Neural cell (in vitro differentiated cells): Measurements from ENCODE around the gene POLR2B. TPM values are rescaled to one million over a fixed set of nuclear protein-coding genes. Genes with fewer than 3 reads are reported as not detected.

Source experiments
- H2AFZ ChIP-seq: fragments of 200-600, 300-800 bp; sonication (generic), shearing (Covaris generic); 2 replicates; pipeline ENCODE4 v1.6.0; 2014; ENCODE audit warnings: low read depth, mild to moderate bottlenecking, antibody characterized with exemption, low read length, moderate library complexity
- H3F3A ChIP-seq: fragments of 200-600 bp; shearing (Covaris generic); 2 replicates; pipeline ENCODE4 v1.6.1; 2016; ENCODE audit warnings: mild to moderate bottlenecking, moderate library complexity, mixed read lengths, antibody characterized with exemption, low read length; ENCODE audit not compliant: insufficient read depth, poor library complexity, severe bottlenecking
- H3K27ac ChIP-seq: fragments of 200-600, 300-800 bp; sonication (generic), shearing (Covaris generic); 2 replicates; pipeline ENCODE4 v1.5.1; 2014; ENCODE audit warnings: mild to moderate bottlenecking, low read length, moderate library complexity
- H3K27me3 ChIP-seq: fragments of 300-800, 200-600 bp; sonication (generic), shearing (Covaris generic); 2 replicates; pipeline ENCODE4 v1.6.0; 2014; ENCODE audit warnings: mild to moderate bottlenecking, low read depth, low read length, moderate library complexity; ENCODE audit not compliant: insufficient read depth
- H3K36me3 ChIP-seq: fragments of 300-800, 200-600 bp; sonication (generic), shearing (Covaris generic); 2 replicates; pipeline ENCODE4 v1.5.1; 2014; ENCODE audit warnings: mild to moderate bottlenecking, antibody characterized with exemption, low read length, moderate library complexity; ENCODE audit not compliant: insufficient read depth
- H3K4me2 ChIP-seq: fragments of 300-800, 200-600 bp; sonication (generic), shearing (Covaris generic); 2 replicates; pipeline ENCODE4 v1.6.0; 2014; ENCODE audit warnings: mild to moderate bottlenecking, low read length
- H3K4me3 ChIP-seq: fragments of 300-800, 200-600 bp; sonication (generic), shearing (Covaris generic); 2 replicates; pipeline ENCODE4 v1.5.1; 2014; ENCODE audit warnings: mild to moderate bottlenecking, low read length, moderate library complexity
- H3K79me2 ChIP-seq: fragments of 200-600 bp; shearing (Covaris generic); replicated peaks from 2 replicates; pipeline ENCODE4 v1.6.0; 2014; ENCODE audit warnings: mild to moderate bottlenecking, low read length, moderate library complexity; ENCODE audit not compliant: insufficient read depth
- H3K9ac ChIP-seq: fragments of 300-800, 200-600 bp; sonication (generic), shearing (Covaris generic); 2 replicates; pipeline ENCODE4 v1.6.1; 2016; ENCODE audit warnings: mild to moderate bottlenecking, low read length, mixed read lengths
- H3K9me2 ChIP-seq: fragments of 200-600 bp; shearing (Covaris generic); 2 replicates; pipeline ENCODE4 v1.6.1; 2016; ENCODE audit warnings: mild to moderate bottlenecking, low read length, mixed read lengths; ENCODE audit not compliant: insufficient read depth
- H3K9me3 ChIP-seq: fragments of 200-600, 300-800 bp; sonication (generic), shearing (Covaris generic); 2 replicates; pipeline ENCODE4 v1.6.1; 2016; ENCODE audit warnings: mild to moderate bottlenecking, mixed run types, low read length, moderate library complexity, mixed read lengths
- H4K20me1 ChIP-seq: fragments of 200-600 bp; shearing (Covaris generic); 2 replicates; pipeline ENCODE4 v1.6.1; 2016; ENCODE audit warnings: mild to moderate bottlenecking, mixed run types; ENCODE audit not compliant: insufficient read depth
- EP300 ChIP-seq: fragments of 450-650 bp; conservative IDR thresholded peaks from 2 replicates; pipeline ENCODE4 v1.6.1; 2014; ENCODE audit warnings: antibody characterized with exemption, mild to moderate bottlenecking, moderate library complexity; ENCODE audit not compliant: poor library complexity, severe bottlenecking
- EZH2 ChIP-seq: fragments of 200-600, 300-800 bp; shearing (Covaris generic), sonication (generic); IDR thresholded peaks from 2 replicates; pipeline ENCODE4 v1.6.1; 2014; ENCODE audit warnings: antibody characterized with exemption, low read length, borderline replicate concordance, mild to moderate bottlenecking; ENCODE audit not compliant: insufficient read depth, poor library complexity, severe bottlenecking
- MXI1 ChIP-seq: fragments of 450-650 bp; conservative IDR thresholded peaks from 2 replicates; pipeline ENCODE4 v1.6.1; 2014; ENCODE audit warnings: antibody characterized with exemption, mild to moderate bottlenecking; ENCODE audit not compliant: poor library complexity, severe bottlenecking
- POLR2AphosphoS5 ChIP-seq: IDR thresholded peaks from 2 replicates; pipeline ENCODE4 v1.6.1; 2012
- RAD21 ChIP-seq: fragments of 450-650 bp; conservative IDR thresholded peaks from 2 replicates; pipeline ENCODE4 v1.6.1; 2014; ENCODE audit warnings: antibody characterized with exemption, mild to moderate bottlenecking, moderate library complexity
- REST ChIP-seq: IDR thresholded peaks from 2 replicates; pipeline ENCODE4 v1.6.1; 2012; ENCODE audit warnings: borderline replicate concordance
- SMC3 ChIP-seq: fragments of 450-650 bp; conservative IDR thresholded peaks from 2 replicates; pipeline ENCODE4 v1.6.1; 2014; ENCODE audit warnings: antibody characterized with exemption, mild to moderate bottlenecking, moderate library complexity; ENCODE audit not compliant: poor library complexity
- TAF1 ChIP-seq: IDR thresholded peaks from 2 replicates; pipeline ENCODE4 v1.6.1; 2012; ENCODE audit warnings: low read depth
- polyA plus RNA-seq: library from polyadenylated mRNA; depleted of rRNA; stranded (reverse); fragments of >200 nt; gene quantifications from 2 replicates; pipeline ENCODE4 v1.2.3, GENCODE V29; 2014
- TF ChIP-seq, protein P1 (sequence below): fragments of 450-650 bp; IDR thresholded peaks from 2 replicates; pipeline ENCODE4 v1.5.1; 2014; ENCODE audit warnings: antibody characterized with exemption, mild to moderate bottlenecking, moderate library complexity; ENCODE audit not compliant: poor library complexity, severe bottlenecking

The POLR2B gene
- polyA plus RNA-seq, 1 donor from 2014 or later, result 300 TPM

- Histone ChIP-seq H3K36me3 (peaks cover 4% of the 10 kb centered on the region), H3K9ac (peak overlapping the region; percentile 78), H3K4me3 (peak overlapping the region; percentile 100), H3F3A (no peaks in the 10 kb centered on the region), H2AFZ (peak overlapping the region; percentile 89), H3K4me2 (peak overlapping the region; percentile 82), H3K9me3 (no peaks in the 10 kb centered on the region), H3K9me2 (no peaks in the 10 kb centered on the region), H4K20me1 (no peaks in the 10 kb centered on the region), H3K27ac (peak overlapping the region; percentile 79), H3K79me2 (peaks cover 65% of the 10 kb centered on the region), H3K27me3 (no peaks in the 10 kb centered on the region)
- TF ChIP-seq EP300 (no peak), MXI1 (no peak)
Observed at GRCh38 chr4:56979421-56980072, 851 bp downstream of the POLR2B start.

- peaks cover 4% of the 10 kb centered on the region for H3K36me3 ChIP-seq
- peaks cover 73% of the 10 kb centered on the region for H3K79me2 ChIP-seq
- H3K4me3 ChIP-seq, result peak overlapping the region; percentile 12
- TF ChIP-seq EP300 (no peak), RAD21 (no peak), POLR2AphosphoS5 (no peak), MXI1 (no peak), REST (no peak), EZH2 (no peak), SMC3 (no peak), TAF1 (no peak)
- TF ChIP-seq, protein P1, sequence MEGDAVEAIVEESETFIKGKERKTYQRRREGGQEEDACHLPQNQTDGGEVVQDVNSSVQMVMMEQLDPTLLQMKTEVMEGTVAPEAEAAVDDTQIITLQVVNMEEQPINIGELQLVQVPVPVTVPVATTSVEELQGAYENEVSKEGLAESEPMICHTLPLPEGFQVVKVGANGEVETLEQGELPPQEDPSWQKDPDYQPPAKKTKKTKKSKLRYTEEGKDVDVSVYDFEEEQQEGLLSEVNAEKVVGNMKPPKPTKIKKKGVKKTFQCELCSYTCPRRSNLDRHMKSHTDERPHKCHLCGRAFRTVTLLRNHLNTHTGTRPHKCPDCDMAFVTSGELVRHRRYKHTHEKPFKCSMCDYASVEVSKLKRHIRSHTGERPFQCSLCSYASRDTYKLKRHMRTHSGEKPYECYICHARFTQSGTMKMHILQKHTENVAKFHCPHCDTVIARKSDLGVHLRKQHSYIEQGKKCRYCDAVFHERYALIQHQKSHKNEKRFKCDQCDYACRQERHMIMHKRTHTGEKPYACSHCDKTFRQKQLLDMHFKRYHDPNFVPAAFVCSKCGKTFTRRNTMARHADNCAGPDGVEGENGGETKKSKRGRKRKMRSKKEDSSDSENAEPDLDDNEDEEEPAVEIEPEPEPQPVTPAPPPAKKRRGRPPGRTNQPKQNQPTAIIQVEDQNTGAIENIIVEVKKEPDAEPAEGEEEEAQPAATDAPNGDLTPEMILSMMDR, result no peak
- H4K20me1 ChIP-seq, result no peaks in the 10 kb centered on the region
- no peak overlapping the region for H3K9ac ChIP-seq
- no peak overlapping the region for H3K4me2 ChIP-seq
- H3F3A ChIP-seq, result no peaks in the 10 kb centered on the region
- H3K9me2 ChIP-seq, result no peaks in the 10 kb centered on the region
- H2AFZ ChIP-seq, result no peak overlapping the region
- no peak overlapping the region for H3K27ac ChIP-seq
- H3K27me3 ChIP-seq, result no peaks in the 10 kb centered on the region
- no peaks in the 10 kb centered on the region for H3K9me3 ChIP-seq
Observed at GRCh38 chr4:56981795-56982201, 3.1 kb downstream of the POLR2B start.
